ENCODE data around the gene SCTR.

Gene SCTR

DNA sequence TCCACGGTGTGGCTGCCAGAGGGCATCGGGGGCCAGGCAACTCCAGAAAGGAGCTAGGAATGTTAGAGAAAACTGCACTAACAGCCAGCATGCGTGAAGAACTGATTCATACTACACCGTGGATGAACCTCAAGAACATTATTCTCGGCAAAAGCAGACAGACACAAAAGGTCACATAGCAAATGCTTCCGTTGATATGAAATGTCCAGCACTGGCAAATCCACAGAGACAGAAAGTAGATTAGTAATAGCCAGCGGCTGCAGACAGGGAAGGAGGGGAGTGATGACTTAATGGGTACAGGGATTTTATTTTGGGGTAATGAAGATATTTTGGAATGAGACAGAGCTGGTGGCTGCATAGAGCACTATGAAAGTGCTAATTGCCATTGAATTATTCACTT, 37.4 kb downstream of the SCTR start:
- no peak for DNase-seq

DNA sequence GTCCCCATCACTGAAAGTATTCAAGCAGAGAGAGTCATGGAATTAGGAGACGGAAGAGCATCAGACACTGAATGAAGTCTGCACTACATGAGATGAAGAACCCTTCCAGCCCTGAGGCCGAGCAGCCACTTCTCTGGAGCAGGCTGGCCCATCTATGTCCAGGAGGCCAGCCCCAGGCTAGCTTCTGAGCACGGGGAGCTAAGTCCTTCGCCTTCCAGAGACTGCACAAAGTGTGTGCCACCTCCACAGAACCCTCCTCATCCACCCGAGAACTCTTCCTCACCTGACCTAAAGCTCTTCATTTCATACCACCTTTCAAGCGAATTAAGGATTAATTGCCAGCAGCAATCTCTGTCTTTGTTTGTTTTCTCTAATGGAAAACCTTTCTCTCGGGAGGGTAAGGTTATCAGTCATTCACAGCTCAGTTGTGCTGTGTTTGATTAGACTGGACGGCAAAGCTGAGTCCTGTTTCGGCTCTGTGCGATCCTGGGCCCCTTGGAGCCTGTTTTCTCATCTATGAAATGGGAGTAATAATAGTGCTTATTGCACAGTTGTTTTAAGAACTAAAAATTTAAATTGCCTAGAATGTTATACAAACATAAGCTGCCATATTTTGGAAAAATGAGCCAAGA, 38.0 kb downstream of the SCTR start:
- no peak for DNase-seq

DNA sequence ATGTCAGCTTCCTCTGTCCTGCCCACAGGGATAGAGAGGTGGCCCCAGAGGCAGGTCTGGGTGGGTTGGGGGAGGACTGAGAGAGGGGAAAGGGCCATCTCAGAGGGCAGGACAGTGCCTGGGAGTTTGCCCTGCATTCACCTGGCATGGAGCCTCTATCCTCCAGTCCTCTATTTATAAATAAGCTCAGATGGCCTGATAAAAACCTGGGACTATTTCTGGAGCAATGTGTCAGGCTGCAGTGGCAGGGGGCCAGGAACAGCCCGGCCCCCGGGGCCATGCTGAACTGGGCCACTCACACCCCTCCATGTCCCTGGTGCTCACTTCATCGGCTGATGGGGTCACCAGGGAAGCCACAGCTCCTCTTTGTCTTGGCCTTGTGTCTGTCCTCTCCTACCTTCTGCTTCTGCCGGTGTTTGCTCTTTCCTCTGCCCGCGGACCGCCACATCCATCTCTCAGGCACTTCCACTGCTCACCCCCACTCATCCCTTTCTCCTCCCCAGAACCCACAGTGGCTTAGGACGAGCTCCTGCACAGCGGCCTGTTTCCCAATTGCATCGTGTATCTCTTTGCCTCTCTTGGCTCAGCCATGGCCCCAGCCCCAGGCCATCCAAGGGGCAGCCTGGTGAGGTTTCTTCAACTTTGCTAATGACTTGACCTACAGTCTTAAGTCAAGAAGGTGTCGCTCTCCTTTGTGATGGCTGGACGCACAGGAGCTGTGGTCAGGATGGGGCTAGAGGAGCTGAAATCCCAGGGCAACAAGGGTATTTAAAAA, 38.8 kb downstream of the SCTR start:
- DNase-seq, result no peak

- no peak for DNase-seq
Measured at GRCh38 chr2:119484834-119485233, 39.4 kb downstream of the SCTR start.

DNA sequence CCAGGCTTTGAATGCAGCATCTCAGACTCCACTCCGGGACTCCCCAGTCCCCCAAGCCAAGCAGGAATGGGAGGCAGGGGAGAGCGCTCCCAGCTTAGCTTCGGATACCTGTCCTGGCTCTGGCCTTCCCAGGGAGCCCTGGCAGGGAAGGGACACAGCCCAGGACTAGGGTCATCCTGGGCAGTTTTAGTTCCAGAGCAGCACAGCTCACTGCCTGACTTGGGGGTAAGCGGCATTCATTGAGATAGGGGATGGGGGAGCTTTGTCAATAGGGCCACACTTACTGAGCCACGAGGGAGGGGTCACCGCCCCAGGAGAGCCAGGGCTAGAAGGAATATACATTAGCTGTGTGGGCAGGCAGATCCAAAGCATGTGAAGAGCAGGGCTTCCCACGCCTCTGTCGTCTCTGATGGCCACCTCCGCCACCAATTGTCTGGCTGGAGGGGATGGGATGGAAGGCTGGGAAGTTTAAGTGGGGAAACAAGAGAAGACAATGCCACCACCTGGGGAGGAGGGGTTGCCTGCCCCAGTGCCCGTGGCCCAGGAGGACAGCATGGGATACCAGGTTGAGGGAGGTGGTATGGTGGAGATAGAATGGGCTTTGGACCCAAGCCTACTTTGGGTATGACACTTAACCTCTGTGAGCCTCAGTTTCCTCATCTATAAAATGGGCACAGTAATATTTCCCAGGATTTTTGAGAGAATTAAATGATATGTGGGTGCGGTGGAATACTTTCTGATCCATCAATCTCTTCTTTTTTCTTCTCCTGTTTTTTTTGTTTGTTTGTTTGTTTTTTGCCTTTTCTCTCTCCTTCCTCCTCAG, 40.2 kb downstream of the SCTR start:
- DNase-seq, result no peak

DNA sequence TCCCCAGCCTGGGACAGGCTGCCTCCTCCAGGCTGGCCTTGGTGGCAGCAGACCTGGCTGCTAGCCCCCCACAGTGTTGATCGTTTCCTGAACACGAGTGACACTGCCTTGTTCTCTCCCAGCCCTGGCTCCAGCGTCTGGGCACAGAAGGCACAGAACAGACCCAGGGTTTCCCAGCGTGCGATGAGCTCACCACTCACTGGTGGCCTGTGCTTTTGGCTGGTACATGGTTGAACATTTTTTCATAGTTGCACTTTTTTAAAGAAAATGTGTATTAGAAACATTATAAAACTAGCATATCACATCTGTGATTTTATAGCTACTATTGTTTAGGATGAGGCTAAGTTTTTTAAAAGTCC, 40.9 kb downstream of the SCTR start:
- DNase-seq, result no peak

- DNase-seq, result no peak
Measured at GRCh38 chr2:119482481-119483394, 41.5 kb downstream of the SCTR start.

- DNase-seq, result no peak
Measured at GRCh38 chr2:119481501-119482455, 42.5 kb downstream of the SCTR start.

DNA sequence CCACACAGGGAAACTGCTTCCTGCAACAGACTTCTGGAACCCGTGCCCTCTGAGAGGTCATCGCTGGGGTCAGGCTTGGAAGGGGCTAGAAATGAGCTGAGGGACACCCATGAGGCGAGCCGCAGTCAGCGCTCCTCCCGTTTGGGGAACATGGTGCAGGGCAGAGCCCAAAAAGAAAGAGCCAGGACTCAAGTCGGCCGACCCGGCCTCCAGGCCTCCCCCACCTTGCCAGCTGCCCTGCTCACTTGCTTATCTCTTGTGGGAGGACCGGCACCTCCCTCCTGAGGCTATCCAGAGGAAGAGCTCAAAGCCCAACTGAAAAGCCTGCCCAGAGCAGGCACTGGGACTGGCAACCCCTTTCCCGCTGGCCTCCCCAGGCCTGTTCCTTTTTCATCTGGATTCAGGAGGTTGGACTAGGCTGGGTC, 43.6 kb downstream of the SCTR start:
- DNase-seq, result no peak

- no peak for DNase-seq
Measured at GRCh38 chr2:119480184-119480583, 44.1 kb downstream of the SCTR start.

DNA sequence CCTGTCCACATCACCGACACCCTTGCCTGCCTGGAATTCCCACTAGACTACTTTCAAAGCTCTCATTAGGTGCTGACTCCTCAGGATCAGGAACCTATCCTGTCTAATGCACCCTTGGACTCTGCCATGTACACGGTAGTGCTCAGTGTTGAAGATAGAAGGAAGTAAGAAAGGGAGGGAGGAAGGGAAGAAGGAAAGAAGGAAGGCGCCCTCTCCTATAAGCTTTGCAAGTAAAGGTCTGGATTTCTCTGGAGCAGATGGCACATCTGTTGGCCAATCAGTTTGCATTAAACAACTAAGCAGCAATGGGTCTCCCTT, 45.3 kb downstream of the SCTR start:
- no peak for DNase-seq

- DNase-seq, result no peak
Measured at GRCh38 chr2:119478188-119478977, 45.9 kb downstream of the SCTR start.

DNA sequence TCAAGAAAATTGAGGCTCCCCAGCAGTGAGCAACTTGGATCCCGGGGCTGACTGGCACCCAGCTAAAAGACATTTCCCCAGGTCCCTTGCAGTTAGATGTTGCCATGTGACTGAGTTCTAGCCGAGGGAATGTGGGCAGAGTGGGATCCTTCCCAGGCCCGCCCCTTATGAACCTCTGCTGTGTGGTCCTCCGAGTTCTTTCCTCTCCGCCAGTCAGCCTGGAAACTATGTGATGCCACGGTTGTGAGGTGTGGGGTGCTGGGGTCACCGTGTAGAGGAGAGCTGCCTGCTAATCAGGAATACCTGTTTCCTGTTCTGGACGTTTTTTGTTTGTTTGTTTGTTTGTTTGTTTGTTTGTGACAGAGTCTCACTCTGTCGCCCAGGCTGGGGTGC, 47.2 kb downstream of the SCTR start:
- DNase-seq, result no peak

DNA sequence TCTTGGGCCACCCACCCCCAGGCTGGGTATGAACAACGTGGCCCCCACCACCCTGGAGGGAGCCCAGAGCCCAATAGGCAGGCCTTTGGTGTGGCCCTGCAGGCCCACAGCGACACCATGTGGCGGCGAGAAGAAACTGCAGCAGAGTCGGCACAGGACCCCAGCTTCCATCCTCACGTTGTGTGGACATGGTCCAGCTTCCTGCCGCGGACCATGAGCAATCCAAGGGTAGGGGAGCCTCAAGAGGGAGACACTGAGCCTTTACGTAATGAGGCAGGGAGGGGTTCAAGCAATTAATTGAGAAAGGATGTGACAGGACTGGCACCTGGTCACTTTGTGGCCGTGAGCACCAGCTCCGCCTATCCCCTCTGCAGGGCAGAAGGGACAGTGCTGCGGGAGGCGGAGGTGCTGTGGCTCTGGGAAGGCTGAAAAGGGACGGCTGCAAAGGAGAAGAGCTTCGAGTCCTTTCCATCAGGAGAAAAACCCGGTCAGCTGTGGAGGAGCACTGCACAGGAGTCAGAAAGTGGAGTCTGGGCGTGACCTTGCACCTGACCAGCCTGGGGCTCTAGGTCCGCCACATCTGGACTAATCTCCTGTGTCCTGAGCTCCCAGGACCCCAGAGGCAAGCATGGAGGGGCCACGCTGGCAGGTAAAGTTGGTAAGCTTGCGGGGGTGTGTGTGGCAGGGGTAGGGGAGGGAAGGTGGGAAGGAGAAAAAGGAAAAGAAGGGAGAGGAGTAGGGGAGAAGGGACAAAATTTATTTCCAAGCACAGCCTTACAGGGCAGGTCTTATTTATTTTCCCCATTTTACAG, 47.8 kb downstream of the SCTR start:
- peak; percentile 69 for DNase-seq

DNA sequence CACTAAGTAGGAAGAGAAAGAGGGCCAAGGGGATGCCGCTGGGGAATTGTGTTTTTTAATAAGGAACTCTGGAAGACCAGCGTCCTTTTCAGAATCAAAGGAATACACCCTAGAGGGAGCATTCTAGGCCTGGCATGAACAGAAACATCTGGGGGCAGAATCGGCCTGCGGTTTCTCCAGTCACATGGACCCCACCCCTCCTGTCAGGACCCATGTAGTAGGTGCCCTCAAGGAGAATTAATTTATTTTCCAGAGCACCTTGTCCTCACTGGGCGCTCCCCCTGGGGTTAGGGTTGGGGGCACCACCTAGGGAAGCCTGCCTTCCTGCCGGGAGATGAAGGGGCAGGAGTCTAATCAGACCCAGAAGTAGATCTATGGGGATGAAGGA, 48.4 kb downstream of the SCTR start:
- no peak for DNase-seq

GRCh38 chr2:119475225-119475856, 48.9 kb downstream of the SCTR start:
- no peak for DNase-seq

DNA sequence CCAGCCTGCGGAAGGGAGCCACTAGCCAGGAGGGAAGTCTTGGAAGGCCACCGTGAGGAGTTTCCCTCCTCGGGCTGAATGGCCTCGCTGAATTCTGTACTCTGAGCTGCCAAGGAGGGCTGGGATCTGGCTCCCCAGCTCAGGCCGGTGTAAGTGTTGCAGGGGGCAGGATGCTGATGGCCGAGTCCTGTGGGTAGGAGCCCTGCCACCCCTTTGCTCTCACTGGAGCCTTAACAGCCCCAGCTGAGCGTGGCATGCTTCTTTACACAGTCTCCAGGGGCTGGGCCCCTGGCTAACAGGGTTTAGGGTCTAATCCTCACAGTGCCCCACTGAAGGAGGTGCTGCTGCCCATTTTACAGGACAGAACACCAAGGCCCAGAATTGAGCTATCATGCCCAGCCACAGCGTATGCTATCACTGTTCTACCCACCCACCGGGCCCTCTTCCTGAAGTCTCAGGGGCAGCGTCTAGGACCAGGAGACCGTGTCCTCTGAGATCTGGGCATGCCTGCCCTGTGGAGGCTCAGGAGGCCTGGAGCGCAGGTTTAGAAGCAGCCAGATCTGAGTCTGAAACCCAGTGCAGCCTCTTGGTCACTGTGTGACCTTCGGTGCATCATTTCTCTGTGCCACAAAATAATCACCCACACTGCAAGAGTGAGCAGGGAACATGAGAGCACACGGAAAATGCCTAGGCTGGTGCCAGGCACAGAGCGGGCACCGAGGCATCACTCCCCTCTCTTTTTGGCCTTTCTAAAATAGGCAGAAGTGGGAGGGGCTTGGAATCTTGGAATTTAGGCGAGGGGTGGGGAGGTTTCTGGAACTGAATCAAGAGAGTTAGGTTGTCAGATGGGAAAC, 49.7 kb downstream of the SCTR start:
- no peak for DNase-seq

DNA sequence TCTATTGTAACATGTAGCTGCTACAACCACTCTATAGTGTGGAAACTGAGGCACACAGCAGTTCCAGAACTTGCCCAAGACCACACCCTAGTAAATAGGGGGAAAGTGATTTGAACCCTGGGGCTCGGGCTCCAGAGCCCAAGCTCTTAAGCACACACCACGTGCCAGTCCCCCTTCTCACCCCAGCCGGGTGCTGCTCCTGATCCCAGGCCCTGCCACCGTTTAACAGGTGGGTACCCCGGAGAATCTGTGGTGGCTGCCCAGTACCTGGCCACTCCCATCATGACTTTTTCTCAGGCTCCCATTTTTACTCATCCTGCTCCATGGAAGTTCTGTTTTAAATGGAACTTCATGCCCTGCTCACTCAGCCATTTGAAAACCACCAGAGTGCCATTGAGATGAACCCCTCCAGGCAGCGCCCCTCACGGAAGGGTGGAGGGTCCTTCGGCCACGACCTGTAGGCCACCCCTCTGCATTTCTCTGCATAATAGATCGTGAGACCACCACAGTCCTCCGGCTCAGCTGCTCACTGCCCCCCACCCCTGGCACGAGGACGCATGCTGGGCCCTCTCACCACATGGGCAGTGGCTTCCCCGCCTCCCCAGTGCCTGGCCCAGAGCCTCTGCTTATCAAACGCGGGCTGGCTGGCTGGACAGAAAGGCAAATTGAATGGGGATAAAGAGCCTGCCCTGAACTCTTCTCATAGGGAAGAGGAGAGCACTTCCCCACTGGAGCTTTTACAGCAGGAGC, 50.5 kb downstream of the SCTR start:
- no peak for DNase-seq

Data from NCI-H2227 treated with DMSO at 0.1 percent for 48 hours (cell line).